Effector memory CD8-positive, alpha-beta T cell (primary cell): ENCODE results near the gene COX6A2.

Experiments
- ATAC-seq: fragments of 150-1000 bp; cut with Tn5 transposase; replicated peaks from 2 replicates; pipeline ENCODE4 v1.10.0; 2021; ENCODE audit warnings: mild to moderate bottlenecking, moderate library complexity
- DNase-seq, 3 experiments: peaks; one replicate each; pipeline ENCODE4 v3.0.0; 2021
- H3K27ac Mint-ChIP-seq, 2 donors: one replicate each; pipeline ENCODE4 v1.8.0; 2022; ENCODE audit warnings: mild to moderate bottlenecking in 2 of 2, mixed read lengths in 2 of 2, moderate library complexity in 2 of 2
- H3K27me3 Mint-ChIP-seq, 2 donors: one replicate each; pipeline ENCODE4 v1.8.0; 2022; ENCODE audit warnings: mixed read lengths in 2 of 2
- H3K36me3 Mint-ChIP-seq: one replicate; pipeline ENCODE4 v1.8.0; 2022; ENCODE audit warnings: mild to moderate bottlenecking, moderate library complexity, mixed read lengths; ENCODE audit not compliant: insufficient read depth
- H3K4me1 Mint-ChIP-seq, 2 donors: one replicate each; pipeline ENCODE4 v1.8.0; 2022; ENCODE audit warnings: low read depth in 2 of 2, mixed read lengths in 2 of 2
- H3K4me3 Mint-ChIP-seq, 2 donors: one replicate each; pipeline ENCODE4 v1.8.0; 2022; ENCODE audit warnings: mild to moderate bottlenecking in 2 of 2, mixed read lengths in 2 of 2, moderate library complexity in 2 of 2
- H3K9me3 Mint-ChIP-seq, 2 donors: one replicate each; pipeline ENCODE4 v1.8.0; 2022; ENCODE audit warnings: mixed read lengths in 2 of 2

COX6A2 gene

DNA sequence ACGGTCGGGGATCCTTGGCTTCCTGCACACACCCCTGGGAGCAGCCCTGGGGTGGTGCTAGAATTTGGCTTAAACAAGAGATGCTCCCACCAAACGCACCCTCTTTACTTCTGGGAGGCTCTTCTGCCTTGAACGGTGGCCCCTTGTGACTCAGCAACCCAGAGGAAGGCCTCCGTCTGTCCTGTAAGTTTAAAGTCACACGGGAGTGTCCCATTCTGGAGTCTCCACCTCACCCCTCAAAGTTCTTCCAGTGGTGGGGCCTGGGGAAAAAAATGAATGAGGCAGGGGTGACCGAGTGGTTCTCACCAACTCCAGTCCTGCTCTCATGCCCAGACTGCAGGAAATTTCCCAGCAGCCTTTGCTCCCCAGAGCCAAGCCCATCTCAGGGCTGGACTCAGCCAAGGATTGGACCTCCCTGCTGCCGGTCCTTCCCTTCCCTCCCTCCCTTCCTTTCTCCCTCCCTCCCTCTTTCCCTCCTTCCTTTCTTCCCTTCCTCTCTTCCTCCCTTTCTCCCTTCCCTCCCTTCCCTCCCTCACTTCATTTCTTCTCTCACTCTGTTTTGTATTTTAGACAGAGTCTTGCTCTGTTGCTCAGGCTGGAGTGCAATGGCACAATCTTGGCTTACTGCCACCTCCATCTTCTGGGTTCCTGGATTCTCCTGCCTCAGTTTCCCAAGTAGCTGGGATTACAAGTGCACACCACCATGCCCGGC is 23.7 kb downstream of the COX6A2 start:
- no peaks in the 10 kb centered on the region for H3K36me3 Mint-ChIP-seq
- ATAC-seq (no peak), DNase-seq (no peak)
- peaks cover 25 to 33% of the 10 kb centered on the region in 2 donors for H3K4me1 Mint-ChIP-seq
- peaks cover 0 to 9% of the 10 kb centered on the region in 2 donors for H3K27me3 Mint-ChIP-seq
- peaks cover 3 to 7% of the 10 kb centered on the region in 2 donors for H3K9me3 Mint-ChIP-seq
- no peak overlapping the region for H3K4me3 Mint-ChIP-seq
- no peak overlapping the region for H3K27ac Mint-ChIP-seq

DNA sequence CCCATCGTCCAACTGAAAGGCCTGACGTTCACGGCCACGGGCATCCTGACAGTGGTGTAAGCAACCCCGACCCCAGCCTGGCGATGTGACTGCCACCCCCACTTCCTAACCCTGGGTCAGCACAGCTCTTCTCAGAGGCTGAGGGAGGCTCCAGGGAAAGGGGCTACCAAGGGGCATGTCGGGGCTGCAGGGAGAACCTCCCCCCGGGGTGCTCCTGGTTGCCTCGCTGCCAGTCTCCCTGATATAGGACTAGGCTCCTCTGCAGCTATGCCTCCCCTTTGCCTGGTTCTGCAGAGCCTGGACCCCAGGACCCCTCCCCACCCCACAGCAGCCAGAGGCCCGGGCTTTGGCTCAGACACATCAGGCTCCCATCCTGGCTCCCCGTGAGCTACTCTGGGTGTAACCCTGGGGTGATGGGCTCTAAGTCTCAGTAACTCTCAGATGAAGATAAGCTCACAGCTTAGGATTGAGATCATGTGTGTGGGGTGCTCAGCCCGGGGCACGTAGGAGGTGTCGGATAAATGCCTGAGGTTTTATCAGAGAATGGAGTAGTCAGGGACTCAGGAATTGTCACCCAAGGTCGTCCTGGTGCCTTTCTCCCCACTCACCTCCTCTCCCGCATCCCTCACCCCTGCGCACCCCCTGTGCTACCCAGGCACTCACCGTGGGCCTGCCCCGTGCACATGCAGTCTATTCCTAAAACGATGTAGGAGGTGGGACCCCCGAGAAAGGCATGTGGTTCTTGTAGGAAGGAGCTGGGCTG is 24.4 kb downstream of the COX6A2 start:
- Mint-ChIP-seq H3K4me1 (peaks cover 31 to 39% of the 10 kb centered on the region in 2 donors), H3K9me3 (peaks cover 3 to 12% of the 10 kb centered on the region in 2 donors), H3K4me3 (no peak overlapping the region), H3K27me3 (peaks cover 0 to 6% of the 10 kb centered on the region in 2 donors), H3K27ac (peak overlapping the region in 1 of 2 donors; percentile 49), H3K36me3 (no peaks in the 10 kb centered on the region)
- ATAC-seq (no peak), DNase-seq (no peak)

DNA sequence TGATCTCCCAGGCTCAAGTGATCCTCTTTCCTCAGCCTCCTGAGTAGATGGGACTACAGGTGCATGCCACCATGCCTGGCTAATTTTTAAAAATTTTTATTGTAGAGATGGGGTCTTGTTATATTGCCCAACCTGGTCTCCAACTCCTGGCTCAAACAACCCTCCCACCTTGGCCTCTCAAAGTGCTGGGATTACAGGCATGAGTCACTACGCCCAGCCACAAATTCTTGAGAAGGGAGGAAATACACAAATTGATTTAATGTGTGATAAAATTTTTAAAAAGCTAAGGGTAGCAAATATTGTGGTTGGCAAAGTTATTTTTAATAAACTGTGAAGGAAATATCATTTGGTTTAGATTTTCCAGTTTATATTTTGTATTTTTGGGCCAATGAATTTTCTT is 25.5 kb downstream of the COX6A2 start:
- Mint-ChIP-seq H3K36me3 (no peaks in the 10 kb centered on the region), H3K4me1 (peaks cover 31 to 36% of the 10 kb centered on the region in 2 donors), H3K27me3 (no peaks in the 10 kb centered on the region), H3K9me3 (peaks cover 3 to 12% of the 10 kb centered on the region in 2 donors), H3K27ac (peak overlapping the region in 1 of 2 donors; percentile 49), H3K4me3 (no peak overlapping the region)
- ATAC-seq = no peak
- no peak for DNase-seq

DNA sequence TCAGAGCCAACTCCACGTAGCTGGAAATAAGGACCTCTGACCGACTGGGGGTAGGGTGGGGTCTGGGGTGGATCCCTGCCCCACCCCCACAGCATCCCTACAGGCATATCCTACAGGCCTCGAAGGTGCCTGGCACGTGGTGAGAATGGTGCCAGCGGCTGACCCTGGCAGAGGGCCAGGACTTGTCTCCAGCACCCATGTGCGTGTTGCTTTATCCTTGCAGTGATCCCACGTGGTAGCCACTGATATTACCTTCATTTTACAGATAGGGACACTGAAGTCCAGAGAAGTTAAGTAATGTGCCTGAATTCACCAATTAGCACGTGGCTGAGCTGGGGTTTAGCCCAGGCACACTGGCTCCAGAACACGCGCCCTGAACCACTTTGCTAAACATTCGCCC is 26.7 kb downstream of the COX6A2 start:
- Mint-ChIP-seq H3K9me3 (peaks cover 3 to 12% of the 10 kb centered on the region in 2 donors), H3K27me3 (no peaks in the 10 kb centered on the region), H3K27ac (peak overlapping the region in 1 of 2 donors; percentile 69)

DNA sequence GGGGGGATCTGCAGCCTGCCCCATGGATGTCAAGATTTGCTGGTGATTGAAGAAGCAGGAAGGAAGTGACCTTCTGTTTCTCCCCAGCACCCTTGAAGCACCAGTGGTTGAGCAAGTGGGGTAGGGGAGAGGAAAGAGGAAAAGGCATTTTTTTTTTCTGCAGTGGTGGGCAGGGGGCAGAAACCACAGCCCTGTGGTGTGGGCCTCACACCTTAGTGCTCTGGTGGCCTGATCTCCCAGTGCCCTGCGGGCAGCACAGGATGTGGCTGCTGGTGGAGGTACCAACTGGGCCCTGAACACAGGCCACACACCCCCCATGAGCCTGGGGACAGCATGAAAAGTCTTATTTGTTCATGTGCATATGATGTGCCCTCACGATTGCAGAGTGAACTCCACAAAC is 28.0 kb downstream of the COX6A2 start:
- H3K27ac Mint-ChIP-seq = peak overlapping the region; percentile 71 to 83
- peak; percentile 93 for ATAC-seq
- H3K9me3 Mint-ChIP-seq = peaks cover 3 to 12% of the 10 kb centered on the region in 2 donors
- H3K27me3 Mint-ChIP-seq = no peaks in the 10 kb centered on the region
- no peaks in the 10 kb centered on the region for H3K36me3 Mint-ChIP-seq
- peak overlapping the region; percentile 67 to 68 for H3K4me3 Mint-ChIP-seq
- peaks cover 31 to 39% of the 10 kb centered on the region in 2 donors for H3K4me1 Mint-ChIP-seq
- DNase-seq = peak in 2 of 3 experiments; percentile 19 to 26

More for the DNA sequence above, 26.7 kb downstream of the COX6A2 start:
- ATAC-seq = no peak
- DNase-seq = no peak
- Mint-ChIP-seq H3K4me3 (peak overlapping the region in 1 of 2 donors; percentile 6), H3K4me1 (peaks cover 31 to 37% of the 10 kb centered on the region in 2 donors), H3K36me3 (no peaks in the 10 kb centered on the region)

- H3K4me1 Mint-ChIP-seq = peaks cover 29 to 35% of the 10 kb centered on the region in 2 donors
- ATAC-seq (no peak), DNase-seq (no peak)
- H3K9me3 Mint-ChIP-seq = peaks cover 3 to 12% of the 10 kb centered on the region in 2 donors
- peak overlapping the region in 1 of 2 donors; percentile 10 for H3K4me3 Mint-ChIP-seq
- H3K27ac Mint-ChIP-seq = peak overlapping the region in 1 of 2 donors; percentile 38
- peaks cover 0 to 7% of the 10 kb centered on the region in 2 donors for H3K27me3 Mint-ChIP-seq
- no peaks in the 10 kb centered on the region for H3K36me3 Mint-ChIP-seq
Observed at GRCh38 chr16:31397701-31398100, 30.5 kb downstream of the COX6A2 start.

DNA sequence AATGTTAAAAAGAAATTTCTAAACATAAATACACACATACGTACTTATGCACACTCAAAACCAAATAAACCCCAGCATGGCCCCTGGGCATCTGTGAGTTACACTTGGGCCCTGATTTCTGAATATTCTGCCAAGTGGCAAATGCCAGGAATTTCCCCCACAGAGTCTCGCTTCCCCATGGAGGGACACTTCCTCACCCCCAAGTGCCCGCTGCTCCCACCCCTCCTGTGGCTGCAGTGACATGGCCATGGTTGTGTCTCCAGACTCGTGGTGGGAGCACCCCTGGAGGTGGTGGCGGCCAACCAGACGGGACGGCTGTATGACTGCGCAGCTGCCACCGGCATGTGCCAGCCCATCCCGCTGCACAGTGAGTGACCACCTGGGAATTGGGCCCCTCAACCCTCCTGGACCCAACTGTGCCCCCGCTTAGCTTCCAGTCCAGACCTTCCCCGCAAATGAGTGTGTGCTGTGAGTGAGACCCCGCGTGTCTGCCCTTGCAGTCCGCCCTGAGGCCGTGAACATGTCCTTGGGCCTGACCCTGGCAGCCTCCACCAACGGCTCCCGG is 31.0 kb downstream of the COX6A2 start:
- Mint-ChIP-seq H3K4me3 (no peak overlapping the region), H3K27me3 (peaks cover 0 to 10% of the 10 kb centered on the region in 2 donors), H3K36me3 (no peaks in the 10 kb centered on the region), H3K4me1 (peaks cover 27 to 32% of the 10 kb centered on the region in 2 donors), H3K9me3 (peaks cover 3 to 12% of the 10 kb centered on the region in 2 donors), H3K27ac (no peak overlapping the region)
- no peak for DNase-seq
- no peak for ATAC-seq

DNA sequence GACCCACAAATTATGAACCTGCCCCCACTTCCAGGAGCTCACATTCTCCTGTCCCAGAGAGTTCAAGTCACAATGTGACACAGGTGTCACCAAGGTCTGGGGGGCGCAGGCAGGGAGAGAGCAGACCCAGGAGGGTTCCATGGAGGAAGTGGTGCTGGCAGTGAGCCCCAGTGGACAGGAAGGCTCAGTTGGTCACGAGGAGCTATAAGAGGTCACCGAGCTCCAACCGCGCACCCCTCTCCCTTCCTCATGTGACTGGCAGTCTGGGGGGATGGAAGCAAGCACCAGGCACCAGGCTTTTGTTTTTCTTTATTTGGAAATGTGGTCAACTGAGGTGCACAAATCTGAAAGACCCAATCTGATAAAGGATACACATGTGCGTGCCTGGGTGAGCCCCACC is 32.5 kb downstream of the COX6A2 start:
- Mint-ChIP-seq H3K9me3 (peaks cover 3 to 12% of the 10 kb centered on the region in 2 donors), H3K4me1 (peaks cover 17 to 23% of the 10 kb centered on the region in 2 donors)
- no peak for DNase-seq

DNA sequence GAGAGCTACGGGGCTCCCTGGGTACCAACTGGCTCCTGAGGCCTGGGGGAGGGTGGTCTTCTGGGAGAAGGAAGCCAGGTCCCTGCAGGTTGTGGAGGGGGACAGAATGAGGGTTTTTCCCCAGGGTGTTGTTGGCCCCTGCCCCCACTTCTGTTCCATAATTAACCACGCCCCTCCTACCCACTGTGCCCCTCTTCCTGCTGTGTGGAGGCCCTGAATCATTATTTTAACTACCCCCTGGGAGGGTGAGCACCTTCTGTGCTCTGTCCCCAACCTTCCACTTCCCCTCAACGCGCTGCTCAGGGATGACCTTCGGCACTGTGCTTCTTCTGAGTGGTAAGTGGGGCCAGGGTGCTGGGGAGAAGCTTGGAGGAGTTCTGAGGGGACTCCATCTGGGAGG is 35.1 kb downstream of the COX6A2 start, which contains the start of gene ITGAD:
TSS of gene ITGAD (plus strand) at position 280 of the 400 bp plus-strand sequence. CDS start at position 306, 26 bp downstream.
- Mint-ChIP-seq H3K27ac (peak within 1 kb of the TSS in 1 of 2 donors; percentile 44), H3K9me3 (no peaks in the 10 kb centered on the region), H3K27me3 (peaks cover 0 to 18% of the 10 kb centered on the region in 2 donors), H3K4me3 (no peak within 1 kb of the TSS), H3K4me1 (peaks cover 0 to 6% of the 10 kb centered on the region in 2 donors), H3K36me3 (peaks cover 4% of the 10 kb centered on the region)
- ATAC-seq (no peak), DNase-seq (no peak)

More for the DNA sequence above, 32.5 kb downstream of the COX6A2 start:
- Mint-ChIP-seq H3K4me3 (no peak overlapping the region), H3K27me3 (peaks cover 0 to 10% of the 10 kb centered on the region in 2 donors), H3K36me3 (no peaks in the 10 kb centered on the region), H3K27ac (no peak overlapping the region)
- no peak for ATAC-seq

DNA sequence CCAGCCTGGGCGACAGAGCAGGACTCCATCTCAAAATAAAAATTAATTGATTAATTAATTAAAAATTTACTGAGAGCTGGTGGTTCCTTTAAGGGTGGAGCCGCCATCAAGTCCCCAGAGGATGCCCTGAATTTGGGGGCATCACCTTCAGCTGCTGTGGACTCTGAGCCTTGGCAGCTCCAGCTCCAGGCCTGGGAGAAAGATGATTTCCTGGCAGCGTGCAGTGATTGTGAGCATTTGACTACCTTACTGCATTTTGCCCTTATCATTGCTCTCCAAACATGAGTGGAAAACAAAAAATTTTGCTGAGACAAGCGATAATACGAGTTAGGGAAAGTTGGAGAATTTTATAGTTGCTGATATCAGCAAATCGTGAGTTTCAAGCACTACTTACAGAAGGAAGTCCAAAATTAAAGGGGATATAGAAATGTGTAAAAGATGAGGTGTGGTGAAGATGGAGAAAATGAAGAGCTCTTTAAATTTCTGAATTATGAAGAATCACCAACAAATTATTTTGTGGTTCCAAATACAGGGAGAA is 37.6 kb downstream of the COX6A2 start:
- Mint-ChIP-seq H3K27me3 (peaks cover 0 to 24% of the 10 kb centered on the region in 2 donors), H3K9me3 (no peaks in the 10 kb centered on the region), H3K4me3 (no peak overlapping the region), H3K27ac (no peak overlapping the region), H3K4me1 (peaks cover 7 to 8% of the 10 kb centered on the region in 2 donors), H3K36me3 (peaks cover 4% of the 10 kb centered on the region)
- no peak for ATAC-seq
- no peak for DNase-seq

DNA sequence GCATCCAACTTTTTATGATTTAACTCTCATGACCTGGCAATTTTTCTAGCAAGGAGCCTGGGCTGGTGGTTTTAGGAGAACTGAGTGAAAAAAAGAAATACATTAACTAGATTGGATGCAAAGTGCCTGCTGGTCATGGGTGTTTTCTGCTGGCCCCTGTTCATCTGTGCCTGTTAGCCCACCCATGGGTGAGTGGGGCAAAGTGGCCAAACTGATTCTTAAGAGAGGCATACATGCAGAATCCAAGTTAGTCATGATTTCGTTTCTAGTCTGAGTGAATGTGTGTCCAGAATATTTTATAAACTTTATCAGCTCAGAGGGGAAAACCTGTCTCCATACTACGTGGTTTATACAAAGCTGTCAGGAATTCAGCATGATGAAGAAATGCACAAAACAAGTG is 39.6 kb downstream of the COX6A2 start:
- Mint-ChIP-seq H3K4me1 (peaks cover 4 to 8% of the 10 kb centered on the region in 2 donors), H3K27ac (no peak overlapping the region), H3K36me3 (peaks cover 4% of the 10 kb centered on the region), H3K4me3 (no peak overlapping the region), H3K9me3 (no peaks in the 10 kb centered on the region), H3K27me3 (peaks cover 0 to 24% of the 10 kb centered on the region in 2 donors)
- ATAC-seq (no peak), DNase-seq (no peak)

GRCh38 chr16:31386157-31386984 is 41.8 kb downstream of the COX6A2 start:
- peak; percentile 80 for ATAC-seq
- H3K4me3 Mint-ChIP-seq = no peak overlapping the region
- H3K9me3 Mint-ChIP-seq = no peaks in the 10 kb centered on the region
- no peak for DNase-seq
- peak overlapping the region in 1 of 2 donors; percentile 9 for H3K27ac Mint-ChIP-seq
- peaks cover 8 to 11% of the 10 kb centered on the region in 2 donors for H3K4me1 Mint-ChIP-seq
- H3K36me3 Mint-ChIP-seq = peaks cover 4% of the 10 kb centered on the region
- H3K27me3 Mint-ChIP-seq = peaks cover 0 to 14% of the 10 kb centered on the region in 2 donors
